NCI-H2081 treated with DMSO at 0.1 percent for 48 hours (cell line): ENCODE results near the gene BBLN.

Source experiments
- DNase-seq: peaks from one replicate; lab custom pipeline; 2025; lab: John Stamatoyannopoulos, UW

The BBLN gene

DNA sequence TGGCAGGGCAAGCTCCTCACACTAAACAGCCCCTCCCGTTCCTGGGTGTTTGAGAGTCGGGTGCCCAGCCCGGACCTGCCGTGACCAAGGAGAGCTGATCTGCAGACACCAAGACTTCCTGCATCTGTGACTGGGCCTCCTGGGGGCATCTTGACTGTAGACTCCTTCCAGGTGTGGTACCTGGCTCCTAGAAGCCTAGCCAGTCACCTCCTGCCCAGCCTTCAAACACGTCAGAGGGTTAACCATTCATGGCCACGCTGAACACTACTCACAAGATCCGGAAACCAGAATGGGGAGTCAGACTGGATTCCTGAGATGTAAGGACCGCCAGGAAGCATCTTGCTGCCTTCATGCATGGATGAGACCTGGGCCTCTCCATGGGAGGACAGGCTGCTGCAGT is 14.5 kb upstream of the BBLN start:
- no peak for DNase-seq

DNA sequence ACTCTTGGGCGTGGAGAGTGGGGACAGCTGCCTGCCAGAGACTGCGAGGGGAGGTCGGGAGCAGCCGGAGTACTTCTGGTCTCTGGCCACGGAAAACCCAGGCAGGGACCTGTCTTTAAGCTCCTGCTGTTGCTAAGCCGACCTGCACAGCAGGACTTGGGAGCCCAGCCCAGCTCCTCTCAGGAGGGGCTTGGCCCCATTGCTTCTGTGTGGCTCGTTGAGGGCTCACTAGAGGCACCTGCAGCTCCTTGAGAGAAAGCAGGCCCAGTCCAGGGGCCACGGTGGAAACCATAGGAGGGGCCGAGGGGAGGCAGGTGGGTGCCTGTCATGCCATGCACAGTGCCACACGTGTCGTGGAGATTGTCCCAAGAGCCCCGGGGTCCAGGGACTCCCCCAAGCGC is 14.1 kb upstream of the BBLN start:
- no peak for DNase-seq

DNA sequence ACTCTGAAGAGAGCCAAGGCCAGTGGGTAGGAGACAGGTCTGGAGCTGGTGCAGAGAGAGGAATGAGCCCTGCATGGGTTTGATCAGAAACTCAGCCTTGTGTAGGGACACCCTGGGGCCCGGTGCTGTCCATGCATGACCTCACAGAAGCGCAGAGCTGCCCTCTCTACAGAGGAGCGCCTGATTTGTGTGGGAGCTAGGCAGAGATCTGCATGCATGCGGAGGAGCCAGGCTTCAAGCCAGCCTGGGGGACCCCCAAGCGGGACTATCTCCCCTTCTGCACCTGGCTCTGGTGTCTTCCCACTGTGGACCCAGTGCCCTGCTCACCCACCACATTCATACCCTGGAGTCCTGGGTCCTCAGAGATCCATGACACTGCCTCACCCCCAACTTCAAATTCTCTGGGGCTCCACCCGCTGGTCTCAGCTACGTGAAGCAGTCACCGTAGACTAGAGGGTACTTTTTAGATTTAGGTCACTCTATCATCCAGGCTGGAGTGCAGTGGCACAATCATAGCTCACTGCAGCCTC is 13.4 kb upstream of the BBLN start:
- DNase-seq = no peak

DNA sequence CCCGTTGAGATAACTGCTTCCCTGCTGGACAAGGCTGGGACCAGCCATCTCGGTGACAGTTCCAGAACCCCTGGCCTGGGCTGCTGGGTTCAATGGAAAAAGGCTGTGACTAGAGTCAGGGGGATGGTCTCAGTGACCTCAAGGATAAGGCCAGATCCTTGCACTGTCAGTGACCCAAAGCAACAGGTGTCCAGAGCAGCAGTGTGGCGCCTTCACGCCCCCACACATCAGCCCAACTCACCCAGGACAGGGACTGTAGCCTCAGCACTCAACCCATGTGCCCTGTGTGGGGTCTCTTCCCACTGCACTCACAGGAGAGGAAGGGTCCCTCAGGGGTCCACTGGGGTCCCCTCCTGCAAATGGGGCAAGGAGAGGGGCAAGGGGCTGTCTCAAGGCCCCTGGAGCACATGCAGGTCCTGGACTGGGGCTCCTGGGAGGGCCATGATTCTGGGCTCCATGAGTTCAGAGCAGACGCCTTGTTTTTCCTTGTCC is 11.5 kb upstream of the BBLN start:
- DNase-seq = no peak

DNA sequence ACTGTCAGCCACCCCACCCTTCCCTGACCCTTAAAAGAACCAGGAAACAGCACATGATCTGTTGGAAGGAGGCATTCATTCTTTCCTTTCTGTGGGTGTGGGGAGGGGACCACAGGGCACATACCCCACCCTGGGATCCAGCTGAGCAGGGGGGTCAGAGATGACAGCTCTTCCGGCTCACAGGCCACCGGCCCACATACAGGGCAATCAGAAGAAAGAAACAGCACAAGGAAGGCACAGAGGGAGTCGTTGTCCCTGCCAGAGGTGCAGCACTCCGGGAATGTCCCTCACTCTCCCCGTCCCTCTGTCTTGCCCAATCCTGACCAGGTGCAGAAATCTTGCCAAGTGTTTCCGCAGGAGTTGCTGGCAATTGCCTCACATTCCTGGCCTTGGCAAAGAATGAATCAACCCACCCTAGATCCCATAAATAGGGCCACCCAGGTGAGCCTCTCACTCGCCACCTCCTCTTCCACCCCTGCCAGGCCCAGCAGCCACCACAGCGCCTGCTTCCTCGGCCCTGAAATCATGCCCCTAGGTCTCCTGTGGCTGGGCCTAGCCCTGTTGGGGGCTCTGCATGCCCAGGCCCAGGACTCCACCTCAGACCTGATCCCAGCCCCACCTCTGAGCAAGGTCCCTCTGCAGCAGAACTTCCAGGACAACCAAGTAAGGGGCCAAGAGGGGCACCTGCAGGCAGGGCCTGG is 10.9 kb upstream of the BBLN start, which contains the start of gene LCN2:
TSS of gene LCN2 (plus strand) at position 453 of the 701 bp plus-strand sequence. CDS start at position 526, 73 bp downstream.
- no peak for DNase-seq

DNA sequence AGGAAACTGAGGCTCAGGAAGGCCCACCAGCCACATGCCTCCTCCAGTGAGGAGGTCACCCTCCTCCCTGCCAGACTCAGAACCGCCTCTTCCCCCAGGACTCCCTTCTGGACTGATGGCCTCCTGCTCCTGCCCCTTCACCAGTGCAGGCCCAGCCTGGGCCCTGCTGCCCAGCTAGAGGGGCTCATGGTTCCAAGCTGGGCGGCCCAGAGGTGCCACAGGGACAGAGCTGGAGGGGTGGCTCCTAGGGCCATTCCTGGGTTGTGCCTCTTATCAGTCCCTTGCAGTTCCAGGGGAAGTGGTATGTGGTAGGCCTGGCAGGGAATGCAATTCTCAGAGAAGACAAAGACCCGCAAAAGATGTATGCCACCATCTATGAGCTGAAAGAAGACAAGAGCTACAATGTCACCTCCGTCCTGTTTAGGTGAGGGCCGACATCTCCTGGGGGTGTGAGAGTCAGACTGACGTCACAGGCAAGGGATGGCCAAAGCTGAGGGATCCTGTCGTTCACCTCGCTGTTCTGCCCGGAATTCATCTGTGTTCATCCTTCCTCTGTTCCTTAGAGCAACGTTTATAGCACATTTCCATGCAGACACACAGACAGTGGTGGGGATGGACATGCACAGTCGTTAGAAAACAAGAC is 10.0 kb upstream of the BBLN start:
- no peak for DNase-seq

DNA sequence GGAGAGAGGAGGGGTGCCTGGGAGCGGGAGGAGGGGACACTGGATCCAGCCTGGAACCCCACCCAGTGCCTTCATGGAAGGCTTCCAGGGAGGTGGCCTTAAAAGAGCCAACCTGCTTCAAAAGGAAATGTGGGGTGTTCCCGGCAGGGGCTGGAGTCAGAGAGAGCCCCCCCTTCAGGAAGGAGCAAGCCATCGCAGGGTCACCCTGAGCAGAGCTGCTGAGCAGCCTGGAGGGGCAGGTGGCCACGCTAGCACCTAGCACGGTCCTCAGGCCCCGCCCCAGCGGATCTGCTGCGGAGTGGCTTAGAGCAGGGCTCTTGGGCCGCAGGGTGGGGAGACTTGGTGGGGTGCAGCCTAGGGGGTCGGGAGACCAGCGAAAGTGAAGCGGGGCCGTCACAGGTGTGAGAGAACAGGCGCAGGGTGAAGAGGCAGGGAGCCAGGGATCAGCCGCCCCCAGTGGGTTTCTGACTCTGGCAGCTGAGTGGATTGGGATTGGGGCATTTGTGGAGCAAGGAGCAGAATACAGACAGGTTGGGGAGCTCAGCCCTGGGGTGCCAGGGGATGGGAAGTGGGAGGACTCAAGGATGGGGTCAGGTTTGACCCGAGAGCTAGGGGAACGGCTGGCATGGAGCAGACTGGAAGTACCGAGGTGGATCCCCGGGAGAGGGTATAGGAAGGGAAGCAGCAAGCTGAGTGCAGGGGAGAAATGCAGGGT is 9.3 kb upstream of the BBLN start:
- DNase-seq = no peak

DNA sequence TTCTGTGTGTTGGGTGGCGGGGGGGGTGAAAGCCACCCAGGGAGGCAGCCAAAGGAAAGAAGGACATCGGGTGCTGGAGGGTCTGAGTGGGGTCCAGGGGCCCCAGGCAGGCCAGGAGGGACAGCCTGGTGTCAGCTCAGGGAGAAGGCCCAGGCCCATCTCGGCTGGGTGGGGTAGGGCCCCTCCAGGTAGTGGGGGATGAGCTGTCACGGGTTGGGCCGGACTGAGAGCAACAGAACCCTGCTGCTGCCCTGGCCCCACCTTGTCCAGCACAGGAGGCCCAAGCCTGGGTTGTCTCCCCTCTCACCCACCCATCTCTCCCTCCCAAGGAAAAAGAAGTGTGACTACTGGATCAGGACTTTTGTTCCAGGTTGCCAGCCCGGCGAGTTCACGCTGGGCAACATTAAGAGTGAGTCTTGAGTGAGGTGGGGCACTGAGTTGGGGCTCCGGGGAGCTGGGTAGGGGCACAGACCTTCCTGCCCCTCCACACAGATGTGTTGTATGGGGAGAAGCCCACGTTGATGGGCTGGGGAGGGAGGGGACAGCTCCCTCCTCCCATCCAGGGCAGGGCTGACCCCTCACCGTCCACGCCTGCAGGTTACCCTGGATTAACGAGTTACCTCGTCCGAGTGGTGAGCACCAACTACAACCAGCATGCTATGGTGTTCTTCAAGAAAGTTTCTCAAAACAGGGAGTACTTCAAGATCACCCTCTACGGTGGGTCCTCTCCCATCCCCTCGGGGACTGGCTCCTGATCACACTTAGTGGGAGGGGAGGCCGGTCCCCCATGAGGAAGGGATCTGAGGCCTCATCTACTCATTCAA is 8.5 kb upstream of the BBLN start:
- DNase-seq = no peak

DNA sequence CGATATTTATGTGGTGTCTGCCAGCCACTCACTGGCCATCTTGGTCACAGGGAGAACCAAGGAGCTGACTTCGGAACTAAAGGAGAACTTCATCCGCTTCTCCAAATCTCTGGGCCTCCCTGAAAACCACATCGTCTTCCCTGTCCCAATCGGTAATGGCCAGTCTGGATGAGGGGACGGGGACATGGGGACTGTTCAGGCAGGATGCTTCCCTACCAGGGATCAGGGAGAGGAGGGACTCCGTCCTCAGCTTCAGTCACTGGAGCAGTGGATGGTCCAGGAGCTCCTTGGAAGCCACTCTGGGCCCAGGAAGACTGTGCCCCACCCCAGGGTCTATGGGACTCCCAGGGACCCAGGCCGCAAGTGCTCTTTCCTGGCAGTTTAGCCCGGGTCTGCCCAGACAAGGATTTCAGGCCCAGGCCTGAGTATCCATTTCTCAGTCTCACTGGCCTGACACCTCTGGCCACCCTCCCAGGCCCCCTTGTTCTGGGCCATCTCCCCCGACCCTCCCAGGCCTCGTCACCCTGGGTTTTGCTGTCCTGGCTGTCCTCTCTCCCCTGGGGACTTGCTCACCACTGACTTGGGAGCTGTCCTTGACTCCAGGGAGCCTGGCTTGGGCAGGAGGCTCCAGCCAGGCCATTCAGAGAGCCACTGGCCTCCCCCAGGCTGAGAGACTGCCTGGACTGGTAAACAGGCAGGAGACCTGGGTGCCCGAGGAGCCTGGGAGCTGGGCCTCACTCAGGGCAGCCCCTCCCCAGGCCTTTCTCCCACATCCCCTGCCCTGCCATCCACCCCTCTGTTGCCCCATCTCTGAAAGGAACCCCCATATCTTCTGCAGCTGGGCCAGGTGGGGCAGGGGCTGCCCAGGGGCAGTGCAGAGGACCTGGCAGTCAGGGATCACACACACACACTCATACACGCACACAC is 7.7 kb upstream of the BBLN start:
- DNase-seq = no peak

DNA sequence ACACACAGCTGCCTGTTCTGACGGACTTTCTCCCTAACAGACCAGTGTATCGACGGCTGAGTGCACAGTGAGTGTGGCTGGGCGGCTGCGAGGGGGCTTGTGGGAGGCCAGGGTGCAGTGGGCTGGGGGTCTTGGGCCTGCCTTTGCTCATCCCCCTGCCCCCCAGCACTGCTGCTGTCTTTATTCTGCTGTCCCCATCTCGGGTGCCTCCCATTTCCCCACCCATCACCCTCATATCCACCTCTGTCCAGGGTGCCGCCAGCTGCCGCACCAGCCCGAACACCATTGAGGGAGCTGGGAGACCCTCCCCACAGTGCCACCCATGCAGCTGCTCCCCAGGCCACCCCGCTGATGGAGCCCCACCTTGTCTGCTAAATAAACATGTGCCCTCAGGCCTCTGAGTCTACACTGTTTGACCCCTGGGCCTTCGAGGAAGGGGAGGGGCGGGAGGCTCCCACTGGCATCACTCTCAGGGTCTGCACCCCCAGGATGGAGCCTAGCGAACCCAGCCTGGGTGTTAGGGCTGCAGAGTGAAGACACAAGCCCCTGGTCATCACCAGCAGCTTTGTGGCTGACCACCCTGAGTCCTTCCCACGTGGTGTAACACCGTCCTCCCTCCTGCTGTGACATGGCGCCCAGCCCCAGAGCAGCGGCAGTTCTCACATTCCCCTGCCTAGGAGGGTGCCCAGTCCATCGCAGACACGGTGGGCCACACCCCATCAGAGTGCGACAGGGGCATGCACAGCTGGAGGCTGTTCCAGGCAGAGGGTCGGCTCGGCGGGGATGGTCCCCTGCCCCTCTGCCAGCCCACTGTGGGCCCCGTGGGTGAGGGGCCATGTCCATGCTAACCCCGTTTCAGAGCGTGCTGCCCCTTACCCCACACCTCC is 6.8 kb upstream of the BBLN start:
- DNase-seq = no peak

DNA sequence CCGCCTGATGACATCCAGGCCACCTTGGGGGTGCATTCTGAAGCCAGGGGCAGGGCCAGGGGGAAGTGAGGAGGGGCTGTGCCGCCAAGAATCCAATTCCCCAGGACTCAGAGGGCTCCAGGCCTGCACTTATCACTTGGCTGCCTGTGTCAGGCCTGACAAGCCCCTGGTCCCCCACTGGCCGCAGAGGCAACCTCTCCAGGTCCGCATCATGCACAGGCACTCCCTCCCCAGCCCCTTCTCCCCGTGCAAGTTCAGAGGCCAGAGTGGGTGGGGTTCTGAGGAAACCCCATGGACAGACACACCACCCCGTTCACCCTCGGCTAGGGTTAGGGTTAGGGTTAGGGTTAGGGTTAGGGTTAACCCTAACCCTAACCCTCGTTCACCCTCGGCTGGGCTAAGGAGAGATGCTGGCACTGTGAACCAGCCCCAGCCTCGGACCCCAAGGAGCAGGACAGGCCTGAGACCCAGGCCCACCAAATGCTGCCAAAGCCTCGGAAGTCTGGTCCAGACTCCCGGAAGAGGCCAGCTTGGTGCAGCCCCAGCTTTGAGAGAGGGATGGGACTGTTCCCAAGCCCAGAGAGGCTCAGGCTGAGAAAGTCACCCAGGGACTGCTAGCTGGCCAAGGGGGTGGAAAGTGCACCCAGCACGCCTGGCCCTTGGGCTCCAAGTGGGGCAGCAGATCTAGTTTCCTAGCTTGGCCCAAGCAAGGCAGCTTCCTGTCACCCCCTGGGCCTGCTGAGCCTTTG is 5.9 kb upstream of the BBLN start:
- DNase-seq = no peak

DNA sequence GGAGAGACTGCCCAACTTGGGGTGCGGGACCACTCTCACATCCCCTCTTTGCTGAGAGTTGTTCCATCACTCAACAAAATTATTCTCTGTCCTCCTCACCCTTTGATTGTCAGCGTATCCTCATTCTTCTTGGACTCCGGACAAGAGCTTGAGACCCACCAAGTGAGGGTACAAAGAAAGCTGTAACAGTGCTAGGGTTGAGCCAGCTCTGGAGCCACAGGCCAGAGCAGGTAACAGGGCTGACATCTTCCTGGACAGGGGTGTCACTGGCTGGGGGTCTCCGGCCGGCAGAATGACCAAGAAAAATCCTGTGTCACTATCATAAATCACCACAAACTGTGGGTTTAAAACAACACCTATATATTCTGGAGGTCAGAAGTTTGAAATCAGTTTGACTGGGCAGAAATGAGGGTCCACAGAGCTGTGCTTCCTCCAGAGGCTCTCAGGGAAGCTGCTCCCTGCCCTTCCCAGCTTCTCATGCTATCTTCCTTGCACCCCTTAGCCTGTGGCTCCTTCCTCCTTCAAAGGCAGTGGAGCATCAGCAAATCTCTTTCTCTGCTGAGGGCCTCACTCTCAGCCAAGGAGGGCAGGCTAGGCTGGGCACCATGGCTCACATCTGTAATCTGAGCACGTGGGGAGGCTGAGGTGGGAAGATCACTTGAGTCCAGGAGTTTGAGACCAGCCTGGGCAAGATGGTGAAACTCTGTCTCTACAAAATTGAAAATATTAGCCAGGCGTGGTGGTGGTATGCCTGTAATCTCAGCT is 4.1 kb upstream of the BBLN start:
- no peak for DNase-seq

DNA sequence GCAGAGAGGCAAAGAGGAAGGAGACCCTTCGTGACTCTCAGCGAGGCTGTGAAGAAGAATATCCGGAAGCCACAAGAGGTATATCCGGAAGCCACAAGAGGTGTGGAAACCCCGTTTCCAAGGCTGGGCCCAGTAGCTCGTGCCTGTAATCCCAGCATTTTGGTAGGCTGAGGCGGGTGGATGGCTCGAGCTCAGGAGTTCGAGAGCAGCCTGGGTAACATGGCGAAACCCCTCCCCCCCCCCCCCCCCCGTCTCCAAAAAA is 612 bp upstream of the BBLN start:
- no peak for DNase-seq

DNA sequence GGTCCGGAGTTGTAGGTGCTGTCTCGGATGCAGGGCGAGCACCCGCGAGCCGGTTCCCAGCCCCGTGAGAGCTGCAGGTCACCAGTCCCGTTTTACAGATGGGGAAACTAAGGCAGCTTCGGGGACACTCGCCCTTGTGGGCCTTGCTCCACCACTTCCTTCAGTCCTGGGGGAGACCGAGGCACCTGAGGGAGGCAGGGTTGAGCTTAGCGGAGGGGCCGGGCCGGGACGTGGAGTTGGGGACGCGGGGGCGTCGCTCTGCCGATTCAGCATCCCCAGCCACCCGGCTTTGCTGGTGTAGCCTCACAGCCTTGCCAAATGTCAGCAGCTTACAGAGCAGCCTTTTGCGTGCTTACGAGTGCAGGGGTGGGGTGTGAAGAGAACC is 530 bp downstream of the BBLN start:
- DNase-seq = no peak

DNA sequence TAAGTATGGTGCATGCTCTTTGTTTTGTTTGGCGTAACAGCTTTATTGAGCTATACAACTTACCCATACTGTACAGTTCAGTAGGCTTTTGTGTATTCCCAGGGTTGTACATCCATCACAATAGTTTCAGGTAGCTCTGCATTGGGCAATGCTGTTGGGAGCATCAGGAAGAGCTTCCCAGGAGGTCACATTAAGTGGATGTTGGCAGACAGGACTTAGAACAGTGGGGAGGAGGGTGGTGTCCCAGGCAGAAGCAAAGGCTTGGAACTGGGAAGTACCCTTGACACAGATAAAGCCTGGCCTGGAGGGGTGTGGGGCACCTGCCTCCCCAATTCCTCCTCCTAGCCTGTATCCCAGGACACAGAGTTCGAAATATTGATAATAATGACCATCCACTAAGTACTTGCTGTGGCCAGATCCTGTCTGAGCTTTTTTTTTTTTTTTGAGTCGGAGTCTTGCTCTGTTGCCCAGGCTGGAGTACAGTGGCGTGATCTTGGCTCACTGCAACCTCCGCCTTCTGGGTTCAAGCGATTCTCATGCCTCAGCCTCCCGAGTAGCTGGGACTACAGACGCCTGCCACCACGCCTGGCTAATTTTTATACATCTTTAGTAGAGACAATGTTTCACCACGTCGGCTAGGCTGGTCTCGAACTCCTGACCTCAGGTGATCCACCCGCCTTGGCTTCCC is 1.3 kb downstream of the BBLN start:
- DNase-seq = no peak

DNA sequence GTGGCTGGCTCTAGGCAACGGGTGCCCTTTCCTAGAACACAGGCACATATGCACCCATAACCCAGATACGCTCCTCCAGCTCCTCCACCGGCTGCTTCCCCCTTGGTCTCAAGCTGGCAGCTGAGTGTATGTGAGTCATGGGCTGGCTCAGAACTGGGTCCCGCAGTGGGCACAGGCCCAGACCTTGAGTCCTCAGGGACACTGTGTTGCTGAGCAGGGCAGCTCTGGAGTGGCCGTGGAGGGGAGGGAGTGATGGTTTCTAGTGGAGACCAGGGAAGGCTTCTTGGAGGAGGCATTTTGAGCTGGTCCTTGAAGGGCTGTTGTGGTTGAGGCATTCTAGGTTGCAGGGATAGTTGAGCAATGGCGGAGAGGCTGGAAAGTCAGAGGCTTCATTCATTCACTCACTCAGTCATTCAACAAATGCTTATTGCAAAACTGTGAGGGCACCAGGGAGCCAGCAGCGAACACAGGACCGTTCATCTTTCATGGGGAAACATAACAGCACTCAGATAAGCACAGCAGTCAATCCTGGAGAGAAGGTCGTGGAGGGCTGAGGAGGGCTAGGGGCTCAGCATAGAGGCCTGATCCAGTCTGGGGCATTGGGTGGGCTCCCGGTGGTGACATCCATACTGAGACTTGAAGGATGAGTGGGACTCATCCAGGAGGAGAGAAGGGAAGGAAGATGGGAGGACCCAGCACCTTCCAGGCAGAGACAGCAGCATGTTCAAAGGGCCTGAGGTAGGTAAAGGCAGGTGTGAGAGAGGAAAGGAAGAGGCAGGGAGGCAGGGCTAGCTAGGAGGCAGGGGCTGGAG is 2.4 kb downstream of the BBLN start:
- DNase-seq = no peak

DNA sequence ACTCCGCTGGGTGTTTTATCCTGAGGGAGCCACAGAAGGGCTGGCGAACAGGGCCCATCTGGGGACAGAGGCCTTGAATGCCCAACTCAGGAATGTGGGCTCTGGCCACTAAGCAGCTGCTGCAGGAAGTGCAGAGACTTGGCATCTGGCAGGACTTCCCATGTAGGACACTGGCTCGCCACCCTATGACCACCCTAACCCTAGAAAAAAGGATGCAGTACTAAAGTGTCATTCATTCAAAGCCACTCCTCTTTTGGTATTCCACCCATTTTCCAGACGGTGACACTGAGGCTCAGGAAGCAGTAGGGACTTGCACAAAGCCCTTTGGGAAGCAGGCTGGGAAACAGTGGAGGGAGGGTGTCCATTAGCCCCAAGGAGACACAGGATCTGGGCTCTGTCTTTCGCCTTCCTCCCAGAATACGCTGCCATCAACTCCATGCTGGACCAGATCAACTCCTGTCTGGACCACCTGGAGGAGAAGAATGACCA is 3.0 kb downstream of the BBLN start:
- DNase-seq = no peak
